Measurements from ENCODE around the gene SV2B. TPM values are rescaled to one million over a fixed set of nuclear protein-coding genes. Genes with fewer than 3 reads are reported as not detected.
"Not testable (repeated sequence)": the region's sequence is repeated elsewhere in the genome, so short reads cannot be mapped to it uniquely, and the experiment has no call there.

Gene SV2B
- total and polyA plus RNA-seq, 2 donors (not counting 1 experiment from before 2014, with no cell fraction given) = not detected

DNA sequence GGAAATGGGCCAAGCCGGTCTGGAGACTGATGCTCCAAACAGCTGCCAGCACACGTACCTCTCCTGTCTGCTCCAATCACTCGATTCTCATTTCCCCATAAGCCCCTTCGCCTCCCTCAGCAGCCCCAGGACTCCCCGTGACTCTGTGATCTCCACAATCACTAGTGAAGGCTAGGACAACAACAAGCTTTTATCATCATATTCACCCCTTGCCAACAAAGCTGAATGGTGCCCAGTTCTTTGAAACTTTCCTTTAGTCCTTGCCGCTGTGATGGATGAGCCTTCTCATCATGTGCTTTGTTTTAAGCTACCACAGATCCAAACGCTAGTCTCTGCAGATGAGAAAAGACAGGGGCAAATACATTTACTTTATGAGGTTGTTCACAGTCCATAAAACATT is 242.0 kb downstream of the SV2B start:
- DNase-seq (no peak), ATAC-seq (ENCODE audit: low read depth) (no peak)
- 95% methylated on average over 5 of the region's 7 CpGs for WGBS (ENCODE audit: insufficient coverage)
- ChIA-PET POLR2A (no interaction called here), CTCF (no interaction called here)
- TF ChIP-seq CTCF (IDR thresholded peaks at IDR 0.05) = no peak
- TF ChIP-seq EZH2 (IDR thresholded peaks at IDR 0.05; ENCODE audit: borderline replicate concordance, insufficient read depth, low read depth, low read length, poor library complexity, severe bottlenecking) = no peak
- H3K9ac ChIP-seq (ENCODE audit: low read length) = no peak overlapping the region
- intact Hi-C loops (cut with micrococcal nuclease) = no loop called here
- H3K4me2 ChIP-seq (replicated peaks; ENCODE audit: low read depth, low read length, poor library complexity, severe bottlenecking) = no peak overlapping the region
- no peaks in the 10 kb centered on the region for H3K4me1 ChIP-seq (ENCODE audit: control insufficient read depth in 2 of 2, insufficient read depth in 2 of 2, low read length in 2 of 2)
- no peak overlapping the region for H3K4me3 ChIP-seq (ENCODE audit: control extremely low read depth in 1 of 5, extremely low read depth in 1 of 5, insufficient read depth in 1 of 5, low read depth in 2 of 5, low read length in 4 of 5)
- H3K9me3 Mint-ChIP-seq (ENCODE audit: insufficient read depth) = no peaks in the 10 kb centered on the region
- no peak overlapping the region for H3K27ac Mint-ChIP-seq
- H3K9me3 ChIP-seq (ENCODE audit: control extremely low read depth in 1 of 3, control insufficient read depth in 2 of 3, insufficient read depth in 1 of 3, low read length in 2 of 3) = no peaks in the 10 kb centered on the region
- H3K79me2 ChIP-seq (ENCODE audit: control insufficient read depth, insufficient read depth, low read length) = no peaks in the 10 kb centered on the region
- no peaks in the 10 kb centered on the region for H3K36me3 ChIP-seq (replicated peaks in 1 of 2; ENCODE audit: control extremely low read depth in 1 of 2, control insufficient read depth in 1 of 2, extremely low read depth in 1 of 2, insufficient read depth in 2 of 2, low read length in 1 of 2)
- H4K20me1 ChIP-seq (ENCODE audit: control insufficient read depth, insufficient read depth, low read length, poor library complexity, severe bottlenecking) = no peaks in the 10 kb centered on the region
- no peak overlapping the region for H3K27ac ChIP-seq (ENCODE audit: low read length in 2 of 2)
- H3K27me3 Mint-ChIP-seq = peaks cover 17% of the 10 kb centered on the region
- H3K4me3 Mint-ChIP-seq = no peak overlapping the region
- no peak overlapping the region for H2AFZ ChIP-seq (ENCODE audit: insufficient read depth, low read depth, low read length, poor library complexity, severe bottlenecking)
- H3K27me3 ChIP-seq (replicated peaks in 1 of 4; ENCODE audit: control extremely low read depth in 1 of 4, control insufficient read depth in 3 of 4, insufficient read depth in 4 of 4, low read length in 3 of 4) = peaks cover 0 to 3% (median 0%) of the 10 kb centered on the region in 4 experiments
- H3K4me1 Mint-ChIP-seq = no peaks in the 10 kb centered on the region

GRCh38 chr15:91344912-91345311 is 244.9 kb downstream of the SV2B start:
- CTCF ChIA-PET; H3K27me3 ChIP-seq (replicated peaks in 1 of 4; ENCODE audit: control extremely low read depth in 1 of 4, control insufficient read depth in 3 of 4, insufficient read depth in 4 of 4, low read length in 3 of 4); H3K4me1 ChIP-seq (ENCODE audit: control insufficient read depth in 2 of 2, insufficient read depth in 2 of 2, low read length in 2 of 2); ATAC-seq (ENCODE audit: low read depth); H3K9ac ChIP-seq (ENCODE audit: low read length); H3K27ac Mint-ChIP-seq; H3K27ac ChIP-seq (ENCODE audit: low read length in 2 of 2); DNase-seq; H3K36me3 ChIP-seq (replicated peaks in 1 of 2; ENCODE audit: control extremely low read depth in 1 of 2, control insufficient read depth in 1 of 2, extremely low read depth in 1 of 2, insufficient read depth in 2 of 2, low read length in 1 of 2); H3K4me2 ChIP-seq (replicated peaks; ENCODE audit: low read depth, low read length, poor library complexity, severe bottlenecking); H3K4me3 Mint-ChIP-seq; H3K79me2 ChIP-seq (ENCODE audit: control insufficient read depth, insufficient read depth, low read length); intact Hi-C loops (cut with micrococcal nuclease); POLR2A ChIA-PET; H3K9me3 Mint-ChIP-seq (ENCODE audit: insufficient read depth); H2AFZ ChIP-seq (ENCODE audit: insufficient read depth, low read depth, low read length, poor library complexity, severe bottlenecking); H3K4me1 Mint-ChIP-seq; H3K9me3 ChIP-seq (ENCODE audit: control extremely low read depth in 1 of 3, control insufficient read depth in 2 of 3, insufficient read depth in 1 of 3, low read length in 2 of 3); H4K20me1 ChIP-seq (ENCODE audit: control insufficient read depth, insufficient read depth, low read length, poor library complexity, severe bottlenecking); H3K4me3 ChIP-seq (ENCODE audit: control extremely low read depth in 1 of 5, extremely low read depth in 1 of 5, insufficient read depth in 1 of 5, low read depth in 2 of 5, low read length in 4 of 5): not testable (repeated sequence)
- no CpG with 5 or more reads among the region's 3 CpGs for WGBS (ENCODE audit: insufficient coverage)
- peaks cover 29% of the 10 kb centered on the region for H3K27me3 Mint-ChIP-seq

Measured in B cell (primary cell).